Breast epithelium (tissue), 3 donors: Measurements from ENCODE around the gene IDH3B.
"Not testable (repeated sequence)": the region's sequence is repeated elsewhere in the genome, so short reads cannot be mapped to it uniquely, and the experiment has no call there.

Source experiments
- POLR2A ChIP-seq: fragments of 450-650 bp; IDR thresholded peaks from one replicate; pipeline ENCODE4 v1.6.1; 2016; ENCODE audit warnings: antibody characterized with exemption, mild to moderate bottlenecking, moderate library complexity
- POLR2AphosphoS5 ChIP-seq, 3 donors: sonication (generic); formaldehyde crosslinking; IDR thresholded peaks; one replicate each; pipeline ENCODE4 v1.6.1; 2017; ENCODE audit warnings: antibody characterized with exemption in 3 of 3
- TF ChIP-seq, protein P1 (sequence below), 3 donors: fragments of 450-650 bp; IDR thresholded peaks; one replicate each; pipeline ENCODE4 v1.5.1; 2016 to 2017; ENCODE audit warnings: antibody characterized with exemption in 3 of 3, mild to moderate bottlenecking in 3 of 3, moderate library complexity in 3 of 3

DNA sequence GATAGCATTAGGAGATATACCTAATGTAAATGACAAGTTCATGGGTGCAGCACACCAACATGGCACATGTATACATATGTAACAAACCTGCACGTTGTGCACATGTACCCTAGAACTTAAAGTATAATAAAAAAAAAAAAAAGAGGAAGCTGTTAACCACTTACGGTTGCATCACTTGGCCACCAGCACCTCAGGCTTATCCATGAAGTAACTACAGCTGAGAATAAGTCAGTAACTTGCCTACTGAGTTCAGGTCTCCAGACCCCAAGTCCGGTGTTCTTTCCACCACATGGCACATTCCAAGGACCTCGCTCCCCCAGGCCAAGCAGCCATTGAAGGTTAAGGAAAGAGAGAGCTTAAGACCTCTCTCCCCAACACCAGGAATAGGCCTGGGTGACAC, 20.8 kb upstream of the IDH3B start:
- not testable (repeated sequence) for TF ChIP-seq POLR2A; POLR2AphosphoS5 (IDR thresholded peaks at IDR 0.05)
- TF ChIP-seq, protein P1, sequence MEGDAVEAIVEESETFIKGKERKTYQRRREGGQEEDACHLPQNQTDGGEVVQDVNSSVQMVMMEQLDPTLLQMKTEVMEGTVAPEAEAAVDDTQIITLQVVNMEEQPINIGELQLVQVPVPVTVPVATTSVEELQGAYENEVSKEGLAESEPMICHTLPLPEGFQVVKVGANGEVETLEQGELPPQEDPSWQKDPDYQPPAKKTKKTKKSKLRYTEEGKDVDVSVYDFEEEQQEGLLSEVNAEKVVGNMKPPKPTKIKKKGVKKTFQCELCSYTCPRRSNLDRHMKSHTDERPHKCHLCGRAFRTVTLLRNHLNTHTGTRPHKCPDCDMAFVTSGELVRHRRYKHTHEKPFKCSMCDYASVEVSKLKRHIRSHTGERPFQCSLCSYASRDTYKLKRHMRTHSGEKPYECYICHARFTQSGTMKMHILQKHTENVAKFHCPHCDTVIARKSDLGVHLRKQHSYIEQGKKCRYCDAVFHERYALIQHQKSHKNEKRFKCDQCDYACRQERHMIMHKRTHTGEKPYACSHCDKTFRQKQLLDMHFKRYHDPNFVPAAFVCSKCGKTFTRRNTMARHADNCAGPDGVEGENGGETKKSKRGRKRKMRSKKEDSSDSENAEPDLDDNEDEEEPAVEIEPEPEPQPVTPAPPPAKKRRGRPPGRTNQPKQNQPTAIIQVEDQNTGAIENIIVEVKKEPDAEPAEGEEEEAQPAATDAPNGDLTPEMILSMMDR (IDR thresholded peaks at IDR 0.05), result not testable (repeated sequence)
